Cerebellar cortex (tissue), 1 donor: ENCODE data around the gene CAPN14.

Experiments used
- DNase-seq: peaks from one replicate; pipeline ENCODE4 v3.0.0-alpha.2; 2015; ENCODE audit warnings: low spot score

Gene CAPN14

GRCh38 chr2:31226266-31226665, 9.0 kb upstream of the CAPN14 start:
- no peak for DNase-seq

- DNase-seq: no peak
These were observed 6.4 kb upstream of the CAPN14 start for GRCh38 chr2:31223749-31224148.

- no peak for DNase-seq
These were observed 5.7 kb upstream of the CAPN14 start for GRCh38 chr2:31223026-31223425.

GRCh38 chr2:31222071-31222470, 4.8 kb upstream of the CAPN14 start:
- no peak for DNase-seq

- no peak for DNase-seq
These were observed 4.2 kb upstream of the CAPN14 start for GRCh38 chr2:31221544-31221943.

GRCh38 chr2:31219131-31219969, 2.0 kb upstream of the CAPN14 start:
- DNase-seq: no peak

- DNase-seq: no peak
These were observed 581 bp downstream of the CAPN14 start for GRCh38 chr2:31216734-31217133.

GRCh38 chr2:31214444-31214915, 2.8 kb downstream of the CAPN14 start:
- DNase-seq: no peak

- DNase-seq: no peak
These were observed 3.5 kb downstream of the CAPN14 start for GRCh38 chr2:31213601-31214443.

- DNase-seq: no peak
These were observed 4.4 kb downstream of the CAPN14 start for GRCh38 chr2:31212659-31213600.

- DNase-seq: no peak
These were observed 9.1 kb downstream of the CAPN14 start for GRCh38 chr2:31208240-31208639.

GRCh38 chr2:31207790-31208189, 9.5 kb downstream of the CAPN14 start:
- peak; percentile 17 for DNase-seq

- no peak for DNase-seq
These were observed 11.7 kb downstream of the CAPN14 start for GRCh38 chr2:31205613-31206012.

- peak; percentile 73 for DNase-seq
These were observed 12.1 kb downstream of the CAPN14 start for GRCh38 chr2:31205186-31205585.

GRCh38 chr2:31204783-31205182, 12.5 kb downstream of the CAPN14 start:
- no peak for DNase-seq

- DNase-seq: peak; percentile 88
These were observed 13.4 kb downstream of the CAPN14 start for GRCh38 chr2:31203916-31204315.

GRCh38 chr2:31202833-31203232, 14.5 kb downstream of the CAPN14 start:
- peak; percentile 49 for DNase-seq

GRCh38 chr2:31202041-31202440, 15.3 kb downstream of the CAPN14 start:
- peak; percentile 32 for DNase-seq

GRCh38 chr2:31200972-31201371, 16.3 kb downstream of the CAPN14 start:
- DNase-seq: no peak

GRCh38 chr2:31199206-31199605, 18.1 kb downstream of the CAPN14 start:
- DNase-seq: no peak

- no peak for DNase-seq
These were observed 19.6 kb downstream of the CAPN14 start for GRCh38 chr2:31197669-31198068.

- no peak for DNase-seq
These were observed 20.1 kb downstream of the CAPN14 start for GRCh38 chr2:31197166-31197565.
